Colonic mucosa (tissue), 4 donors: ENCODE results near the gene PTPRN2. TPM values are rescaled to one million over a fixed set of nuclear protein-coding genes. Genes with fewer than 3 reads are reported as not detected.

Experiments used
- DNase-seq: peaks from one replicate; pipeline ENCODE4 v3.0.0-alpha.2; 2020
- H3K27ac ChIP-seq: fragments of 200-600 bp; one replicate; pipeline ENCODE4 v1.8.0; 2021
- H3K27me3 ChIP-seq: fragments of 200-600 bp; one replicate; pipeline ENCODE4 v1.8.0; 2021
- H3K36me3 ChIP-seq: fragments of 200-600 bp; one replicate; pipeline ENCODE4 v1.8.0; 2021
- H3K4me1 ChIP-seq: fragments of 200-600 bp; one replicate; pipeline ENCODE4 v1.8.0; 2021; ENCODE audit warnings: mild to moderate bottlenecking
- H3K4me3 ChIP-seq: fragments of 200-600 bp; one replicate; pipeline ENCODE4 v1.8.0; 2021
- H3K9ac ChIP-seq, 2 donors: one replicate each; pipeline ENCODE4 v1.7.0; 2013; ENCODE audit warnings: control low read depth in 2 of 2, low read depth in 2 of 2, low read length in 2 of 2
- H3K9me3 ChIP-seq: fragments of 200-600 bp; one replicate; pipeline ENCODE4 v1.8.0; 2021
- intact Hi-C: fragments of 100-400 bp; cut with DNase I; formaldehyde crosslinking; loops from one replicate; pipeline ENCODE4 v1.14.1; 2022
- total RNA-seq, 2 donors: library from RNA; stranded (reverse); fragmentation: NEBNext Ultra II Directional in 1 of 2; extraction: Animal tissue kit (Norgen Biotek cat#: 25700) in 1 of 2; gene quantifications; one replicate each; pipeline ENCODE4 v1.2.1, GENCODE V29; 2021
- TF ChIP-seq, protein P1 (sequence below): fragments of 200-600 bp; IDR thresholded peaks from one replicate; pipeline ENCODE4 v1.8.0; 2022; ENCODE audit warnings: antibody characterized with exemption, mild to moderate bottlenecking
- donor health status: healthy.
- donor health status: DM: no; HTN: no; CAD: no.
- donor health status: DM: no; HTN: no; CAD: no.

Gene PTPRN2
- total RNA-seq, 2 donors from 2014 or later, result 14.7 to 21.6 TPM

DNA sequence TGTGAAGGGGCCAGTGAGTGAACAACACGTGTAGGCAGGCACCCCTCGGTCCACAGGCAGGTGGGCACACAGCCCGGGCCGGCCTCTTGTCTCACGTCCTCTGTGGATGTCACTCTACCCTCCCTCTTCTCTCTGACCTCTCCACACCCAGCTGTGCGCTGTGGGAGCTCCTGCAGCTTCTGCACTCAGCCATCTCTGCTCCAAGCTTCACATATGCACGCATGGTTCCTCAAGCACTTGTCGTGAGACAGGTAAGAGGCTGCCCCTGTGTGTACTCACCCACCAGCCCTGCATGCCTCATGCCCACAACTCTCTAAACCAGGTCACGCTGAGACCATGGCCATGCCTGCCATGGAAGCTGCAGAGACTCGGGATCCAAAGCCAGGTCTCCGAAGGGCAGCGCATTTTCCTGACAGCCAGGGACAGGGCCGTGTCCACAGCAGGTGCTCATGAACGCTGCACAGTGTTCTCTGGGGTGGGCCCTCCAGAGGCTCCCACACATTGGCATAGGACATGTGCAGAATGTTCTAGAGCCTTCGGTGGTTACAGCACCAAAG, 477.5 kb downstream of the PTPRN2 start:
- no peaks in the 10 kb centered on the region for H3K27me3 ChIP-seq
- H3K9ac ChIP-seq, result no peak overlapping the region
- H3K4me3 ChIP-seq, result no peak overlapping the region
- no peaks in the 10 kb centered on the region for H3K9me3 ChIP-seq
- no peak overlapping the region for H3K27ac ChIP-seq
- intact Hi-C loops, result no loop called here
- H3K36me3 ChIP-seq, result no peaks in the 10 kb centered on the region
- H3K4me1 ChIP-seq, result no peaks in the 10 kb centered on the region
- TF ChIP-seq, protein P1, sequence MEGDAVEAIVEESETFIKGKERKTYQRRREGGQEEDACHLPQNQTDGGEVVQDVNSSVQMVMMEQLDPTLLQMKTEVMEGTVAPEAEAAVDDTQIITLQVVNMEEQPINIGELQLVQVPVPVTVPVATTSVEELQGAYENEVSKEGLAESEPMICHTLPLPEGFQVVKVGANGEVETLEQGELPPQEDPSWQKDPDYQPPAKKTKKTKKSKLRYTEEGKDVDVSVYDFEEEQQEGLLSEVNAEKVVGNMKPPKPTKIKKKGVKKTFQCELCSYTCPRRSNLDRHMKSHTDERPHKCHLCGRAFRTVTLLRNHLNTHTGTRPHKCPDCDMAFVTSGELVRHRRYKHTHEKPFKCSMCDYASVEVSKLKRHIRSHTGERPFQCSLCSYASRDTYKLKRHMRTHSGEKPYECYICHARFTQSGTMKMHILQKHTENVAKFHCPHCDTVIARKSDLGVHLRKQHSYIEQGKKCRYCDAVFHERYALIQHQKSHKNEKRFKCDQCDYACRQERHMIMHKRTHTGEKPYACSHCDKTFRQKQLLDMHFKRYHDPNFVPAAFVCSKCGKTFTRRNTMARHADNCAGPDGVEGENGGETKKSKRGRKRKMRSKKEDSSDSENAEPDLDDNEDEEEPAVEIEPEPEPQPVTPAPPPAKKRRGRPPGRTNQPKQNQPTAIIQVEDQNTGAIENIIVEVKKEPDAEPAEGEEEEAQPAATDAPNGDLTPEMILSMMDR, result no peak
- DNase-seq, result no peak

DNA sequence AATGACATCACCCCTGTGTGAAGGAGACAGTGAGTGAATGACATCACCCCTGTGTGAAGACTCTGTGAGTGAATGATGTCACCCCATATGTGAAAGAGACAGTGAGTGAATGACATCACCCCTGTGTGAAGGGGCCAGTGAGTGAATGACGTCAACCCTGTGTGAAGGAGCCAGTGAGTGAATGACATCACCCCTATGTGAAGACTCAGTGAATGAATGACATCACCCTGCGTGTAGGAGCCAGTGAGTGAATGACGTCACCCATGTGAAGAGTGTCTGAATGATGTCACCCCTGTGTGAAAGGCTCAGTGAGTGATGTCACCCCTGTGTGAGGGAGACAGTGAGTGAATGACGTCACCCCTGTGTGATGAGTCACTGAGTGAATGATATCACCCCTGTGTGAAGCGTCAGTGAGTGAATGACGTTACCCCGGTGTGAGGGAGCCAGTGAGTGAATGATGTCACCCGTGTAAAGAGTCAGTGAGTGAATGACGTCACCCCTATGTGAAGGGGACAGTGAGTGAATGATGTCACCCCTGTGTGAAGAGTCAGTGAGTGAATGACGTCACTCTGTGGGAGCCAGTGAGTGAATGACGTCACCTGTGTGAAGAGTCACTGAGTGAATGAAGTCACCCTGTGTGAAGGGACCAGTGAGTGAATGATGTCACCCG, 478.1 kb downstream of the PTPRN2 start:
- no peaks in the 10 kb centered on the region for H3K4me1 ChIP-seq
- no peak for DNase-seq
- intact Hi-C loops, result no loop called here
- no peak overlapping the region for H3K9ac ChIP-seq
- H3K27me3 ChIP-seq, result no peaks in the 10 kb centered on the region
- H3K4me3 ChIP-seq, result no peak overlapping the region
- TF ChIP-seq, protein P1, result no peak
- no peak overlapping the region for H3K27ac ChIP-seq
- no peaks in the 10 kb centered on the region for H3K36me3 ChIP-seq
- no peaks in the 10 kb centered on the region for H3K9me3 ChIP-seq

DNA sequence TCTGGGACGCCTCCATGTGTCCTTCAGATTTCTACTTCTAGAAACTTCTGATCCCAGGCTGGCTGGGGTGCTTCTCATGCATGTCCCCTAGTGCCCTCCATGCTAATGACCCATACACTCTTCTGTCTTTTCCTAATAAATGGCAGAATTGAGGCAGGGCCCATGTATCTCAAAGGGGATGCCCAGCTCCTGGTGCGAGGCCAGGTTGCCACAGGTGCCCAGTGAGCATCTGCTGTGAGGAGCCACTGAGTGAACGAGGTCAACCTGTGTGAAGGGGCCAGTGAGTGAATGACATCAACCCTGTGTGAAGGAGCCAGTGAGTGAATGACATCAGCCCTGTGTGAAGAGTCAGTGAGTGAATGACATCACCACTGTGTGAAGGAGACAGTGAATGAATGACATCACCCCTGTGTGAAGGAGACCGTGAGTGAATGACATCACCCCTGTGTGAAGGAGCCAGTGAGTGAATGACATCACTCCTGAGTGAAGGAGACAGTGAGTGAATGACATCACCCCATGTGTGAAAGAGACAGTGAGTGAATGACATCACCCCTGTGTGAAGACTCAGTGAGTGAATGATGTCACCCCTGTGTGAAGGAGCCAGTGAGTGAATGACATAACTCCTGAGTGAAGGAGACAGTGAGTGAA, 478.9 kb downstream of the PTPRN2 start:
- no peak overlapping the region for H3K27ac ChIP-seq
- no peaks in the 10 kb centered on the region for H3K9me3 ChIP-seq
- TF ChIP-seq, protein P1, result no peak
- intact Hi-C loops, result no loop called here
- no peaks in the 10 kb centered on the region for H3K27me3 ChIP-seq
- H3K36me3 ChIP-seq, result no peaks in the 10 kb centered on the region
- no peak for DNase-seq
- no peak overlapping the region for H3K4me3 ChIP-seq
- no peak overlapping the region for H3K9ac ChIP-seq
- H3K4me1 ChIP-seq, result no peaks in the 10 kb centered on the region

DNA sequence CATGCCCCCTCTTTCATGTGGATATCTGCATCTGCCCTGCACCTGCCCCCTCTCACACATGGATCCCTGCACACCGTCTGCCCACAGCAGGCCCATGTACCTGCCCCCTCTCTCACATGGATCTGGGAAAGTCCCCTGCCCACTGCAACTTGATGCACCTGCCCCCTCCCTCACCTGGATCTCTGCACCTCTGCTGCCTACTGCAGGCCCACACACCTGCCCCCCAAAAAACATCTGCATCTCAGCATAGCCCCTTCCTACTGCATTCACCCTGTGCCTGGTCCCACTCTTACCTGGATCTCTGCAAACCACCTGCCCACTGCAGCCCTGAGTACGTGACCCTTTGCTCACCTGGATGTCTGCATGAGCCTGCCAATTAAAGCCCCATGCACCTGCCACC, 479.8 kb downstream of the PTPRN2 start:
- H3K9ac ChIP-seq, result no peak overlapping the region
- DNase-seq, result no peak
- intact Hi-C loops, result no loop called here

DNA sequence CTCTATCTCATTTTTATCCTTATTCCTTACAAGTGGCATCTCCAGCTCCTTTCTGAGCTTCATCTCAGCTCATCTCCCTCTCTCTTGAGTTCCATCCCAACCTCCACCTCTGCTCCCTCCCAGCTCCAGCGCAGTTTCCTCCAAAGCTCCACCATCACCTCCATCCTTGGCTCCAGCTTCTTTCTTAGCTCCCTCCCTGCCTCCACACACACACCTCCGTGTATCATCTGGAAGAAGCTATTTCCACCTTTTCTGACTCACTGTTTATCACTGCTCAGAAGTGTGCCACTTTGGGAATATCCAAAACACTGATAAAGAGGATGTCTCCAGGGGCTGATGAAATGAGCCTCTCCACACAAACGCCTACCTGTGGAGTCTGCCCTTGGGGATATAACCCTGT, 481.4 kb downstream of the PTPRN2 start:
- TF ChIP-seq, protein P1, result no peak

More for the DNA sequence above, 479.8 kb downstream of the PTPRN2 start:
- no peak overlapping the region for H3K4me3 ChIP-seq
- H3K27ac ChIP-seq, result no peak overlapping the region
- TF ChIP-seq, protein P1, result no peak
- no peaks in the 10 kb centered on the region for H3K4me1 ChIP-seq
- no peaks in the 10 kb centered on the region for H3K27me3 ChIP-seq
- H3K9me3 ChIP-seq, result no peaks in the 10 kb centered on the region
- no peaks in the 10 kb centered on the region for H3K36me3 ChIP-seq

More for the DNA sequence above, 481.4 kb downstream of the PTPRN2 start:
- Histone ChIP-seq H3K4me3 (no peak overlapping the region), H3K9me3 (no peaks in the 10 kb centered on the region), H3K4me1 (no peaks in the 10 kb centered on the region), H3K9ac (no peak overlapping the region), H3K27ac (no peak overlapping the region), H3K36me3 (no peaks in the 10 kb centered on the region), H3K27me3 (no peaks in the 10 kb centered on the region)
- intact Hi-C loops, result no loop called here
- no peak for DNase-seq
